GM18870 (cell line): ENCODE data around the gene TMEM222.

Experiments used
- ATAC-seq: cut with Tn5 transposase; IDR thresholded peaks from one replicate; pipeline ENCODE4 v1.9.1; 2021; ENCODE audit warnings: moderate library complexity; ENCODE audit not compliant: unreplicated experiment

TMEM222 gene

DNA sequence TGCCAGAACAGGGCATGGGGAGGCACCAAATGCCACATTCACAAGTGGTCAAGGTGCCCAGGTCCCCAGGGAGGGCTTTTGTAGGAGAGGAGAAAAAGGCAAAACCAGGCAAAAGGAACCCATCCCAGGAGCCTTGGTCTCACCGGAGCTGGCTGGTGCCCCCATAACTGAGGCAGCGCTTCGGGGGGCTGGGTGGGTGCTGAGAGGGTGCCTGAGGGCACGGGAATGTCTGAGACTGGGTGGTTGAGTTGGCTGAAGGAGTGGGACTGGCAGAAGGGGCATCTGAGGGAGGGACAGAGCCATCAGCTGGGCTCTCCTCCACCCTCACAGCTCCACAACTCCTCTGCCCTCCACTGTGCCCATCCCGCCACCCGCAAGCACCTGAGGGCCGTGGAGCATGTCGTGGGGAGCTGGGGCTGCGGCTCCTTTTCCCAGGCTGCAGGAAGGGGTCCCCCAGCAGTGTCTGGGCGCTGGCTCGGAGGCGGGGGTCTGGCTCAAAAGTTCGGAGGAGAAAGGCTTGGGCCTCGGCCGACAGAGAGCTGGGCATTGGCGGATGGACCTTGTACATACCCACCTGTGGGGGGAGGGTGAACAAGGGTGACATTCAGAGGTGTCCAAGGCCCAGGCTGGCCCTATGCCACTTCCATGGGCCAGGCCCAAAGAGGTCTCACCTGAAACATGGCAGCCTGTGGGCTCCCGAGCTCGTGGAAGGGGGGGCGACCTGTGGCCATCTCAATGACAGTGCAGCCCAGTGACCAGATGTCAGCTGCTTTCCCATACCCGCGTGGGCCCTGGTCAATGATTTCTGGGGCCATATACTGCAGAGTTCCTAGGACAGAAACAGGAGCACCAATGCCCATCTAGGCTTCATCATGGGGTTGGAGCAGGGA, 36.3 kb downstream of the TMEM222 start:
- ATAC-seq: no peak

DNA sequence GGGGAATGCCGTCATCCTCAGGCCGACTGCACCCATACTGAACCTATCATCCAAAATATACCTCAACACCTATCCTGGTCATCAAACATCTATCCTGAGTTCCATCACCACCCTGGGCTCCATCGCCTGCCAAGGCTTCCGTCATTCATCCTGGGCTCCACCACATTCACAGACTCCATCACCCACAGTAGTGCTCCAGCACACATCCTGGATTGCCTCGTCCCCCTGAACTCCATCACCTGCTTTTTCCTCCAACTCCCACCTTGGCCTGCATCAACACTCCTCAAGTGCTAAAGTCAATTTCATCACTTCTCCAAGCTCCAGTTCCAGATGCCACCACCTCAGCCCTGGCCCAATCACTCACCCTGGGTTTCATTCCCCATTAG, 37.0 kb downstream of the TMEM222 start:
- no peak for ATAC-seq

DNA sequence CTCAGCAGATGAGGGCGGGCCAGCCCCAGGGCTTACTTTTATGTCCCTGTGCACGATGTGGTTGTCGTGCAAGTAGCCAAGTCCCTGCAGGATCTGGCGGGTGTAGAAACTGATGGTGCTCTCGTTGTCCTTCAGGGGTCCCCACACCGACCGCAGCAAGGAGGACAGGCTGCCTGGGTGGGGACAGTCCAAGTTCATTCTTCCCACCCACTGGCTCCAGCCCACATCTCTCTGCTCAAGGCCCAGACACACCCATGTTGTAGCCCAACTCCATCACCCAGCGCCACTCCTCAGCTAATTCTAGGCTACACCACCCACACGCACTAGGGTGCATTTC, 37.8 kb downstream of the TMEM222 start:
- no peak for ATAC-seq

DNA sequence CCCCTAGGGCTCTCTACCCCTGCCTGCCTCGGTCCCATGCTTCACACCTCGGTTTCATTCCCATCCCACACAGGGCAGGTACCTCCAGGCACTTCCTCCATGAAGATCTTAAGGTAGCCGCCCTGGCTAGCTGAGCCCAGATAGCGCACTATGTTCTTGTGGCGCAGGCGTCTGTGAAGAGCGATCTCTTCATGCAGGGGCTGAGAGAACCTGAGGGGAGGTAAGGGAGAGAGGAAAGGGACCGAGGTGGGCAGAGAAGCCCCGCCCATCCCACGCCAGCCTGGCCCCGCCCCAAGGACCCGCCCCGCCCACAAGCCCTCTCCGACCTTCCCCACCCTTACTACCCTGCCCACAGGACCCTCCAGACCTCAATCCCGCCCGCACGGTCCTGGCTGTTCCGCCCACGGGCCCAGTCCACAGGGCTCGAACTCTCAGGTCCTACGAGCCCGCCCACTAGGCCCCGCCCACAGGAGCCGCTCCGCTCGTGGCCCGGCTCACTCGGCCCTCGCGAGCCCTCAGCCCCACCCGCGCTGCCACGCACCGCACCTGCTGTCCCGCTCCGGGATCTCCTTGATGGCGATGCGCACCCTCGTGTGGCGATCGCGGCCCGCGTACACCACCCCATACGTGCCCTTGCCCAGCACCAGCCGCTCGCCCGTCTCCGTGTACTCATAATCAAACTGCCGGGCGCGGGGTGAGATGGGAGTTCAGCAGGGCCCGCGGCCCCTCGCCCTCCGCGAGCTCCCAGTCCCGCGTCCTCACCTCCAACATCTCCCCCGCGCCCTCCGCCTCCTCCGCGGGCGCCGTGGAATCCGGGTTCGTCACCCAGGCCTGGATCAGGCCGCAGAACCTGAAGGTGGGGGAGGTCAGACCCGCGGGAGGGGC, 38.4 kb downstream of the TMEM222 start:
- ATAC-seq: no peak

DNA sequence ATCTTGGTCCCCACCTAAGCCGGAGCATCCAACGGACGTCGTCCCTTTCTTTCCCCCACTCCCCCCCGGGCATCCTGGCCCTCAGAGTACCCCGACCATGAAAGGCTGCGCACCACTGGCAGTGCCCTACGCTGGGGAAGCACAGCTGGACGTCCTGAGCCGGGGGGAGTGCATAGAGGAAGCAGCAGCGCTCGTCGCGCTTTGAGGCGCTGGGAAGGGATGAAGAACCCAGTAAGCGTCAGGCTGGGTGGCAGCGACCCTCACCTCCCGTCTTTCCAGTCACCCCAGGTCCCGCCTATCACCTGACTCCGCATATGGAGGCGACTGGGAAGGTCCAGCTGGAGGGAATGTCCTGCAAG, 39.1 kb downstream of the TMEM222 start:
- ATAC-seq: no peak

DNA sequence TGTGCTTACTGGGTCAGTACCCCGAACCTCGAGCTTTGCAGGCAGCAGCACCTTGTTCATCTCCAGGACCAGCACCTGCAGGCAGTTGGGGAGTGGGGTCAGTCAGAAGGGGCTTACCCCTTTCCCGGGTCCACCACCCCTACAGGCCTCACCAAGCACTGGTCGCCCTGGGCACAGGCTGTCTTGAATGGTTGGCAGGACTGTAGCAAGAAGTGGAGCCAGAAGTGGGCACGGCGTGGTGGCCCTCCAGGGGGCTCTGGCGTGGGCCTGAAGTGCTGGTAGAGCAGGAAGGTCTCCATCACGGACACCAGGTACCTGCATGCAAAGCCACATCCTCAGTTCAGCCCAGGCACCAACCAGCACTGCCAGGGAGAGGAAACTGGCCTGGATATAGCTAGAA, 39.6 kb downstream of the TMEM222 start:
- ATAC-seq: no peak

DNA sequence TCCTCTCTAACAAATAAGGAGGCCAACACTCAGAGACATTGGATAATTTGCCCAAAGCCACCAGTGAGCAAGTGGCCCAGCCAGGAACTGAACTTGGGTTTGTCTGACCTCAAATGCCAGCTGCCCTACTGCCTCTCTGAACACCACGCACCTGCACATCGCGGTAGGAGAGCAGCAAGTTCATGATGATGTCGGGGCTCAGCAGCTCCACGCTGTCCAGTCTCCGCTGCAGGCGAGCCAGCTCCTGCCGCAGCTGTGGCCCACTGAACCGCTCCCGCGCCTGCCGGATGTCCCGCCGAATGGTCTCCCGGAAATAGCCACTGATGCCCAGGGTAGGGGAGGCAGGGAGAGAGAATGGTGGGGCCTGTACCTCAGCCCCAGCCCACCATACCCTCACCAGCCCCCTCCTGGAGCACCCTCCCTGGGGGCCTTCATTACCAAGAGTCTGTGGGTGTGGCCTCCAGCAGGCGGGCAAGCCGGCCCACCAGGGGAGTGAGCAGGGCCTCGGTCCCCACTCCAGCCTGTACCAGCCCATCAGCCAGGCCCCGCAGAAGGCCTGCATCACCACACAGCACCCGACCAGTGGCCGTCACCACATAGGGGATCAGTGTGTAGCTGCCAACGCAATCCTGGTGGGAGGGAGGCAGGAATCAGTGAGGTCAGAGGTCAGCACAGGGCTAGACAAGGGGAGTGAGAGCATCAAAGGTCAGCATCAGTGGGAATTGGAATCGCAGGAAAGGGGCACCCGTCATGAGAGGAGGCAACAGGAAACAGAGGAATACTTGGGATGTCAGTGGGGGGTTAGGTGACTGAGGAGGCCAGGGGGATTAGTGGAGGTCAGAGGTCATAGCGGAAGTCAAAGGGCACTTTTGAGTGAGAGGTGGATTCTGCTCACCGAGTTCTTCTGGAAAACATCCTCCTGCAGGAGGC, 42.1 kb downstream of the TMEM222 start:
- no peak for ATAC-seq

DNA sequence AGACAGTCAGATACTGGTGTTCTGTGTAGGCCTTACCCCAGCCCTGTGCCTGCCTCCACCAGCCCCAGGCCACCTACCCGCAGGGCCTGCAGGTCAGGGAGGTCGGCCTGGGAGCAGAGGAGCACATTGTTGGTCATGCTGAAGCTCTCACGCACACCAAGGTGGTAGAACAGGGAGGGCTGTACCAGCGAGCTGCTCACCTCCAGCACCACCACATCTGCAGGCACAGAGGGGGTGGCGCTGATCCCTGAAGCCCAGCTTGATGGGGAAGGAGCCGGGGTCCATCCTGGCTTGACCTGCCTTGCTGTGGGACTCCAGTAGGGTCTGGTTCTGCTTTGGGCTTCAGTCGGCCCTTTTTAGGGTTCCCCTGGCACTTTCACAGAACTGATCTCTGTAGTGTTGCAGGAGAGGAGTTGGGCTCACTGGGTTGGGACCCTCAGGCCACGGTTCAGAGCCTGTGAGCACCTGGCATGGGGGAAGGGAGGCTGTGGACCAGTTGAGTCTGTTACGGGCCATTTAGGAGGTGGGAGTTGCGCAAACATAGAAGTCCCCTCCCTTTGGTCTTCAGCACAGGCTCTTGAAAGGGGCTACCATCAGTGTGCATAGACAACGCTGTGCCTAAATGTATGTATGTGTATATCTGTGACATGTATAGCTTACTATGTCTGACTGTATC, 42.9 kb downstream of the TMEM222 start:
- no peak for ATAC-seq

DNA sequence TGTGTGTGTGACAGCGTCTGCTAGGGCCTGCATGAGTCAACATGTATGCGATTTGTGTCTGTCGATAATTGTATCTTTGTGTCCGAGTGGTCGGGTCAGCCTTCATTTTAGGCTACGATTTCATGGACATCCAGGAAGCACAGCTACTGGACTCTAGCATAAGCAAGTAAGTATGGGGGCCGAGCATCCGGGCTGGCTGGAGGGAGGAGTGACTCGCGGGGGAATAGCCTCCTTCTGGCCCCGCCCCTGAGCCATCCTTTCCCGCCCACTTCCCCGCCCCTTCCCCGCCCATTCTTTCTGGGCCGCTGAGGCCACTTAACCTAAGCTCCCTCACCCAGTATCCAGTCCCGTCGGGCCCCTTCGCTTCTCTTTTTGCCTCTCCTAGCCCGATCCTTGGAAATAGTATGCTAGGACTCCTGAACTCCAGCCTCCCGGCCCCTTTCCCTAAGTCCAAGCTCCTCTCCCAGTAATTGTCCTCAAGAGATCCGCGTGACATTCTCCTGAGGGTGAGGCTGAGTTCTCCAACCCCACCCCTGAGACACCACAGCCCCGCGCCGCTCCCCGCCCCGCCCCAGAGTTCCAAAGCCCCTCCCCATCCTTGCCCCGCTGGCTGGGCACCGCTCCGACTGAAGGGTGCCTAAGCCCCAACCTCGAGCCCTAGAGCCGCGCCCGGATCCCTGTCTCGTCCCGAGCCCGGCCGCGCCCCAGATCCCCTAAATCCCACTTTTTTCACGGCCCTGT, 43.6 kb downstream of the TMEM222 start:
- ATAC-seq: no peak

DNA sequence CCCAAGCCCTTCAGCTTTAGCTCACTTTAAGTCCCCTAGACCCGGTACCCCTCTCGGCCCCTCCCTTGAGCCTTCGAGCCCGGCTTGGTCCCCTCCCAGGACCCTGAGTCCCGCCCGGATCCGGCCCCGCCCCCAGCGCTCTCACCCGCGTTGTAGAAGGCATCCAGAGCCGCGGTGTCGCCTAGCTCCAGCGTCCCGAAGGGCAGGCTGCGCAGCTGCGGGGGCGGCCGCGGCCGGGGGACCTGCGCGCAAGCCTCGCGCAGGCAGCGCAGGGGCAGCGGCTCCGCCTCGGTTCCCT, 44.1 kb downstream of the TMEM222 start:
- ATAC-seq: no peak

DNA sequence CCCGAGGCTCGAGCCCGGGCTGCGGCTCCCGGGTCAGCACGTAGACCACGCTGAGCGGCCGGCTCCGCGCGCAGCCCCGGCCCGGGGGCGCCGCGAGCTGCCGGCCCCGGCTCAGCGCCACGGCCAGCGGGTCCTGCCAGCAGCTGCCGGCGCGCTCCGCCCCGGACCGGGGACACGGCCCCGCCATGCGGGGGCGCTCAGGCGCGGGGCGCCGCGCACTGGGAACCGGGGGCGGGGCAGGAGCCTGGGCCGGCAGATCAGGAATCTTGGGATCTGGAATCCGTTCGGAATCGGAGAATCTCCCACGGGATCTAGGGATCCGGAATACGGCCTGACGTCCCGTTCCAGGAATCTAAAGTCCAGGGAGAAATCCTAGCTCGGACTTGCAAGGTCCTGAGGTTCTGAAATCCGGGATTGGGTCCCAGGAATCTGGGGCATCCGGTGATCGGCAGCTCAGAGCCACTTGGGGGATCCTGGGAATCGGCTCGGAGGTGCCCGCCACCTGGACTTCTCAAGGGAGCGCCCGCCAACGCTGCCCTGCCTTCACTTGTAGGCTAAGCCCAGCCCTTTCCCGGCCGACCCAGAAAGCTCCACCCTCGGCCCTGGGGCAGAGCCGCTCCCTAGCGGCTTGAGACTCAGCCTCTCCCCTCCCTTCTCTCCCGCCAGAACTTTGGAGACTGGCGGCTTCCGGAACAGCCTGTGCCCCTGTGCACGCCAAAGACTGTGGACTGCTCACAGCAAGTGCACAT, 44.6 kb downstream of the TMEM222 start, which contains the start of gene MAP3K6:
TSS of gene MAP3K6 (minus strand) at position 551 of the 749 bp plus-strand sequence. CDS start at position 187, 364 bp downstream.
- no peak for ATAC-seq

DNA sequence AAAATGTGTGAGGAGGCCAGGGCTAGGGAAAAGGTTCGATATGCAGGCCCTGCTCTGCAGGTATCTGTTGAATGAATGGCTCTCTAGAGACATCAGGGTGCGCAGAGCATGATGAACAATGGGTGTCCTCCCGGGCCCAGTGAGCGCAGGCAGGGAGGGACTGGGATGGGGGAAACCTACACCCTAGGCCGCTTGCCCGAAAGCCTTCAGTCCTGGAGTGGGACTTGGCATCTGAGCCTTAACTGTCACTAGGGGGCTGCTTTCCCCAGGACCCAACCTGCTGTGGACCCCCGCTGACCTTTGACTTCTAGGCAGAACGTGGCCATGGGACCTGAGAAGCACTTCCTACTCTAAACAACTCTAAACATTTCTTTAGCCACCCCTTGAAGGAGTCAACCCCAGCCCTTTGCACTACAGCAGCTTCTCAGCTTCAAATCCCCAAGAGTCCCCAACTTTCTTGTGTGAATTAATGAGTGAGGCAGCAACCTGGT, 45.2 kb downstream of the TMEM222 start:
- no peak for ATAC-seq

DNA sequence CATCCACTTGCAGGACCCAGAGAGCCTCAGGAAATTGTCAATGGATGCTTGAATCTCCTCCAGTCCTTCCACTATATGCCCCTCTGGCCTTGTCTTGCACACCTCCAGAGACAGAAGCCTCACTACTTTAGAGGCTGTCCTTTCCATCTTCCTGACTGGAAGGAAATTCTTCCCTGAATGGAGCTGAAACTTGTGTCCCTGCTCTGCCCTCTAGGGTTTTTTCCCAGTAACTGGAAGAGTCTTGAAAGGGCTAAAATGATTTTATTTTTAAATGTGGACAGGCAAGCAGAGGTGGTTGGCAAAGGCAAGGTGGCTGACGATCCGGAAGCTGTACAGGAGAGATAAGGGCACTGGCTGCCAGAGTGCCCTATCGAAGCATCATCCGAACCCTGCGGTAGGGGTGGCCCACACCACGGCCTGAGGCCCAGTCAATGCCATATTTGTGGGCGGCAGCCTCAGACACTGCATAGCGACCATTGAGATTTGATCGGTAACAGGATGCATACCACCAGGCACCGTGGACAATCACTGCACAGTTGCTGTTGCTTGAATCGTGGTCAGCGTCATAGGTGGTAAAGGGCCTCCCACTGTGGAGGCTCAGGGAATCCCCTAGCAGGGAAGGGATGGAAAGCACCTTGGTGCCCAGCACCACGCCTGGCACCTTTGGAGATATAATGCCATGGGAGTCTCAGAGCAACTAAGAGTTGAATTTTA, 47.1 kb downstream of the TMEM222 start:
- no peak for ATAC-seq

DNA sequence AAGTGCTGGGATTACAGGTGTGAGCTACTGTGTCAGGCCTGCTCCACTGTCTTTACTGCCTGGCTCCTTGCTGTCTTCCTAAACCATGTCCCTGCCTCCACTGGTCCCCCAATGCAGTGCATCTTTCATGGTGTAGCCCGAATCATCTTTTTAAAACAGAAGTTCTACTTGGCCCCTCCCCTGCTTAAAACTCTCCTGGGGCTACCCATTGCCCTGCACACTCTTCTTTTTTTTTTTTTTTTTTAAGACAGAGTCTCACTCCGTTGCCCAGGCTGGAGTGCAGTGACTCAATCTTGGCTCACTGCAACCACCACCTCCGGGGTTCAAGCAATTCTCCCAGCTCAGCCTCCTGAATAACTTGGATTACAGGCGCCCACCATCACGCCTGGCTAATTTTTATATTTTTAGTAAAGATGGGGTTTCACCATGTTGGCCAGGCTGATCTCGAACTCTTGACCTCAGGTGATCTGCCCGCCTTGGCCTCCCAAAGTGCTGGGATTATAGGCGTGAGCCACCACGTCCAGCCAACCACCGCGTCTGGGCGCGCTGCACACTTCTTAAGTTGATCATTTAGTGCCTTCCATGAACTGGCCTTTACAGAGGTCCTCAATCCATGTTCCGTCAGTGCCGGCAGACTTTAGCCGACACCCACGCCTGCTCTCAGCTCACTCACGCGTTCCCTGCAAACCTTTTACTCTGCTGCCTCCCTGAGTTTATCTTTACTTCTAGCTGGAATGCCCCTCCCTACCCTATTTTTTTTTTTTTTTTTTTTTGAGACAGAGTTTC, 50.3 kb downstream of the TMEM222 start:
- no peak for ATAC-seq

DNA sequence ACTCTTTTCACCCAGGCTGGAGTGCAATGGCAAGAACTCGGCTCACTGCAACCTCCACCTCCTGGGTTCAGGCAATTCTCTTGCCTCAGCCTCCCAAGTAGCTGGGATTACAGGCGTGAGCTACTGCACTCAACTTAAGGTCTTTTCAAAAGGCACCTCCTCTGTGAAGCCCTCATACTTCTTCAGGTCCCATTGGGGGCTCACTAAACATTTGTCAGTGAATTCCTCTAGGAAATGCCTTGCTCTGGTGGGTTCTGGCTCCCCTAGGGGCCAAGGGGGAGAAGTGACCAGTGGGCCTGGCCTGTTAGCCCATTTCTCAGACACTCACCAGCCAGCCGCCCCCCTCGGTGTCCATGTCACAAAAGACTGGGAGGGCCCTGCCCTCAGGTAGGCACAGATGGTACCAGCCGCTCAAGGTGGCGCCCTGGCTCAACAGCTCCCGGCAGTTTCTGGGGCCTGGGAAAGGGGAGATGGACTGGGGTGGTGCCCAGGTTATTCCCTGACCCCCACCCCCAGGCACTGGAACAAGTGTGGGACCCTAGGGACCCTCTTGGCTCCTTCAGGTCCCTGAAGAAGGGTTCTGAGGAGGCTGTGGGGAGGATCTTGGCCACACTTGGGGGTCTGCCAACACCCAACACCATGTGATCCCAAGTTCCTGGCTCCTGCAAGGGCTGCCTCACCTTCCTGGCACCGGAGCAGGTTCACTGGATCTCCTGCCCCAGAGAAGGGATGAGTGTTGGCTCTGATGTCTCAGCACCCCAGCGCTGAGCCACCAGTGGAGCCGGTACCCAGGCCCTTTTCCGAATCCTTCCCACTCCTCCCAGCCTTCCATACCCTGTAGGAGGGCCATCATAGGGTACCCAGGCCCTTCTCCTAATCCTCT, 51.1 kb downstream of the TMEM222 start:
- no peak for ATAC-seq

DNA sequence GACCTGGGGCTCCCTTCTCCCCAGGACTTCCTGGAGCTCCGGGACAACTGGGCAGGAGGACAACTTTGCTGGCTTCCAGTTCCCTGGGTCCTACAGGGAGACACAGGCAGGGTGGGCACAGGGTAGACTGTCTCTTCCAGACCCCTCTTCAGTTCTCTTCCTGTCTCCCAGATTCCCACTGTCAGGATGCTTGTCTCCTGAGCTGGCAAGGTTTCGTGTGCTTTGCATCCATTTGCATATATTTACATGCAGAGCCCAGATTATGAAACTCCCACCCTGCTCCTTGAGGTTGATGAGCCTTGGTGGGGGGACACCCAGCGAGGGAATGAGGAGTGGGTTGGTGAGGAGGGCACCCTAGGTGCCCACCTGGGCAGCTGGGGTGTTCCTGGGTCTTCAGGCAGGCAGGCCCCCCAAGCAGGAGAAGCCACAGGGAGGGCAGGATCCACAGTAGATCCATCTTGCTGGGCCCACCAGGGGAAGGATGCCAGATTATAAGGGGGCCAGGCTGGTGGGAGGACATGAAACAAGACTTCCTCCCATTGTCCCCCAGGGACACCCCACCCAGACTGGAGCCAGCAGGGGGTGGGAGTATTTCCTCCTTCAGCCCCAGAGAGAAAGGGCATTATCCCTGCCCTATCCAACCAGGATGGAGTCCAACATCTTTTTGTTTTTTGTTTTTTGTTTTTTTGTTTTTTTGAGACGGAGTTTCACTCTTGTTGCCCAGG, 52.6 kb downstream of the TMEM222 start, which contains the start of gene FCN3:
TSS of gene FCN3 (minus strand) at position 463 of the 725 bp plus-strand sequence. CDS start at position 457, 6 bp downstream.
- no peak for ATAC-seq
